ENCODE results near the gene OXT. TPM values are rescaled to one million over a fixed set of nuclear protein-coding genes. Genes with fewer than 3 reads are reported as not detected.

The OXT gene
- total and polyA plus RNA-seq, 2 of the 8 experiments (the other 6 are each of a cell fraction or from before 2014, with no cell fraction given), result not detected

DNA sequence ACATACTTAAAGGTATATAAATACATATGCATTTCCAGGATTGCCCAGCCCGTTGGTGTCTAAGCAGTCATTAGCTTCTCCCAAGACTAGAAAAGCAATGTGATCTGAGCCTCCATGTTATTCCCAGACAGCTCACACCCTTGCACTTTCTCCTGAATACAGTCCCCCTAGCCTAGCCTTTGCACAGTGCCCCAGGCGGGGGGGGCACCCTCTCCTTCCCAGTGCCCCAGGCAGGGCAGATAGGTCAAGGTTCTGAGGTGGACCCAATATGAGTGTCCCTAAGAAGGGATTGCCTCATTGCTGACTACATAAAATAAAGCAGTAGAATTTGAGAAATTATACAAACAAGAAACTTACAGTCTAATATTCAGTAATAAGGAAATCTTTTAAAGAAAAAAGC lies 43.4 kb upstream of the OXT start:
- no peak for DNase-seq (ENCODE audit: low read depth in 1 of 2, low spot score in 2 of 2)
- 88% methylated on average over 2 of the region's 2 CpGs; no CpG with 5 or more reads in 1 of the 2 experiments for WGBS, 2 experiments (ENCODE audit: extremely low coverage in 1 of 2, insufficient coverage in 1 of 2, insufficient read length in 1 of 2, insufficient replicate concordance in 2 of 2, low coverage in 1 of 2, low lambda C conversion rate in 2 of 2, missing lambda C conversion rate in 1 of 2)
- Histone ChIP-seq H3K27ac (ENCODE audit: low read depth, low read length) (no peak overlapping the region), H2AK5ac (ENCODE audit: low read depth, low read length) (no peak overlapping the region), H3K14ac (ENCODE audit: insufficient read length) (no peak overlapping the region), H3K4me1 (replicated peaks in 1 of 4; ENCODE audit: control insufficient read depth in 3 of 4, insufficient read depth in 4 of 4, low read length in 3 of 4) (no peaks in the 10 kb centered on the region), H3K4me2 (ENCODE audit: insufficient read depth in 1 of 2, low read depth in 2 of 2, low read length in 2 of 2) (no peak overlapping the region), H4K20me1 (replicated peaks in 1 of 2; ENCODE audit: control insufficient read depth in 1 of 2, insufficient read depth in 2 of 2, low read length in 2 of 2) (peaks cover 0 to 3% of the 10 kb centered on the region in 2 experiments), H4K91ac (replicated peaks; ENCODE audit: insufficient read length, low read length) (no peak overlapping the region), H3K9me3 (ENCODE audit: insufficient read depth in 2 of 2, low read depth in 1 of 2, low read length in 1 of 2) (no peaks in the 10 kb centered on the region), H2AFZ (ENCODE audit: low read length) (no peak overlapping the region), H3K56ac (replicated peaks; ENCODE audit: insufficient read length, low read depth, low read length) (no peak overlapping the region), H3K23ac (ENCODE audit: insufficient read length) (no peak overlapping the region), H3K36me3 (ENCODE audit: control insufficient read depth in 2 of 4, insufficient read depth in 4 of 4, low read length in 3 of 4) (peaks cover 11 to 45% (median 33%) of the 10 kb centered on the region in 4 experiments; a peak in 7 of 8 replicates), H2BK20ac (ENCODE audit: low read length) (no peak overlapping the region), H3K4me3 (ENCODE audit: extremely low read depth in 1 of 4, insufficient read depth in 2 of 4, low read depth in 3 of 4, low read length in 4 of 4) (no peak overlapping the region), H3K9ac (replicated peaks in 1 of 4; ENCODE audit: extremely low read depth in 1 of 4, low read depth in 3 of 4, low read length in 3 of 4) (no peak overlapping the region), H2BK5ac (ENCODE audit: low read depth, low read length) (no peak overlapping the region), H2BK120ac (replicated peaks; ENCODE audit: low read depth, low read length) (no peak overlapping the region), H3K79me1 (ENCODE audit: low read depth, low read length) (no peaks in the 10 kb centered on the region), H3K79me2 (ENCODE audit: control insufficient read depth in 1 of 2, insufficient read depth in 2 of 2, low read length in 2 of 2) (no peaks in the 10 kb centered on the region), H2BK15ac (ENCODE audit: low read length) (no peak overlapping the region), H3K18ac (ENCODE audit: extremely low read depth, low read length) (no peak overlapping the region), H2BK12ac (ENCODE audit: low read depth, low read length) (no peak overlapping the region), H3K23me2 (ENCODE audit: low read depth, low read length) (no peaks in the 10 kb centered on the region), H3K4ac (replicated peaks; ENCODE audit: insufficient read length, low read depth, low read length) (no peak overlapping the region), H4K5ac (ENCODE audit: insufficient read length, low read depth, low read length) (no peak overlapping the region), H4K8ac (ENCODE audit: extremely low read depth, insufficient read depth, low read length) (no peak overlapping the region), H3K27me3 (replicated peaks in 1 of 4; ENCODE audit: control insufficient read depth in 3 of 4, extremely low read depth in 1 of 4, insufficient read depth in 3 of 4, low read length in 3 of 4) (peaks cover 0 to 2% (median 0%) of the 10 kb centered on the region in 4 experiments; a peak in 1 of 7 replicates)
- ChIA-PET CTCF (ENCODE audit: partially characterized antibody) (interaction anchor here (2.6 kb wide), 1 partner anchor 27 kb away, joined by 9 read pairs; no protein-coding TSS in a partner anchor), POLR2A (ENCODE audit: partially characterized antibody) (no interaction called here)
- TF ChIP-seq KDM4A (IDR thresholded peaks at IDR 0.05; ENCODE audit: low read depth, low read length, severe bottlenecking), result no peak
- no peak for TF ChIP-seq CTBP2 (IDR thresholded peaks at IDR 0.05; ENCODE audit: borderline replicate concordance, insufficient read depth, insufficient read length, low read length)
- no peak for TF ChIP-seq TAF7 (optimal IDR thresholded peaks at IDR 0.05; ENCODE audit: borderline replicate concordance, low read depth, low read length)
- no peak for FAIRE-seq

Data from H1 (cell line).